Stimulated activated naive B cell treated with anti-CD40 and anti-IgM and Interleukin-4, amounts not matched to agents 10 μg/mL and 1 μg/mL and 100 μg/mL, for 72 hours (primary cell): ENCODE measurements around the gene RWDD3.

Source experiments
- ATAC-seq, 2 donors: fragments of 150-1000 bp; cut with Tn5 transposase; replicated peaks; 2 replicates each; pipeline ENCODE4 v1.10.0; 2021; ENCODE audit warnings: moderate library complexity in 1 of 2
- DNase-seq: peaks from one replicate; pipeline ENCODE4 v3.0.0; 2021
- H3K27ac Mint-ChIP-seq: one replicate; pipeline ENCODE4 v1.8.0; 2022; ENCODE audit warnings: mild to moderate bottlenecking, mixed read lengths
- H3K27me3 Mint-ChIP-seq, 2 donors: one replicate each; pipeline ENCODE4 v1.8.0; 2022; ENCODE audit warnings: mixed read lengths in 2 of 2
- H3K36me3 Mint-ChIP-seq, 2 donors: one replicate each; pipeline ENCODE4 v1.8.0; 2022; ENCODE audit warnings: mixed read lengths in 2 of 2, mild to moderate bottlenecking in 1 of 2
- H3K4me1 Mint-ChIP-seq, 2 donors: one replicate each; pipeline ENCODE4 v1.8.0; 2022; ENCODE audit warnings: mixed read lengths in 2 of 2, mild to moderate bottlenecking in 1 of 2
- H3K4me3 Mint-ChIP-seq, 2 donors: one replicate each; pipeline ENCODE4 v1.8.0; 2022; ENCODE audit warnings: mild to moderate bottlenecking in 2 of 2, mixed read lengths in 2 of 2, moderate library complexity in 1 of 2
- H3K9me3 Mint-ChIP-seq, 2 donors: one replicate each; pipeline ENCODE4 v1.8.0; 2022; ENCODE audit warnings: mixed read lengths in 2 of 2, mild to moderate bottlenecking in 1 of 2

The RWDD3 gene

GRCh38 chr1:95245029-95245428, 11.0 kb downstream of the RWDD3 start:
- no peak for ATAC-seq
- Mint-ChIP-seq H3K36me3 (peaks cover 34 to 38% of the 10 kb centered on the region in 2 donors), H3K27ac (no peak overlapping the region), H3K4me3 (no peak overlapping the region), H3K9me3 (peaks cover 6 to 12% of the 10 kb centered on the region in 2 donors), H3K27me3 (no peaks in the 10 kb centered on the region), H3K4me1 (peaks cover 8 to 10% of the 10 kb centered on the region in 2 donors)
- no peak for DNase-seq

GRCh38 chr1:95246511-95246910, 12.5 kb downstream of the RWDD3 start:
- no peak overlapping the region for H3K4me3 Mint-ChIP-seq
- H3K36me3 Mint-ChIP-seq, result peaks cover 21 to 24% of the 10 kb centered on the region in 2 donors
- no peaks in the 10 kb centered on the region for H3K27me3 Mint-ChIP-seq
- DNase-seq (no peak), ATAC-seq (no peak)
- peaks cover 2 to 5% of the 10 kb centered on the region in 2 donors for H3K9me3 Mint-ChIP-seq
- peaks cover 5 to 9% of the 10 kb centered on the region in 2 donors for H3K4me1 Mint-ChIP-seq
- no peak overlapping the region for H3K27ac Mint-ChIP-seq

GRCh38 chr1:95247607-95248006, 13.6 kb downstream of the RWDD3 start:
- no peak for ATAC-seq
- H3K27ac Mint-ChIP-seq, result no peak overlapping the region
- H3K4me3 Mint-ChIP-seq, result no peak overlapping the region
- H3K4me1 Mint-ChIP-seq, result peaks cover 10 to 20% of the 10 kb centered on the region in 2 donors
- no peaks in the 10 kb centered on the region for H3K9me3 Mint-ChIP-seq
- no peaks in the 10 kb centered on the region for H3K27me3 Mint-ChIP-seq
- peaks cover 18 to 26% of the 10 kb centered on the region in 2 donors for H3K36me3 Mint-ChIP-seq
- no peak for DNase-seq

- H3K36me3 Mint-ChIP-seq, result peaks cover 22 to 29% of the 10 kb centered on the region in 2 donors
These were observed 15.9 kb downstream of the RWDD3 start for GRCh38 chr1:95249916-95250315.

GRCh38 chr1:95252422-95252821, 18.4 kb downstream of the RWDD3 start:
- H3K36me3 Mint-ChIP-seq, result peaks cover 18 to 24% of the 10 kb centered on the region in 2 donors
- peak; percentile 59 to 67 for ATAC-seq
- H3K9me3 Mint-ChIP-seq, result peaks cover 3 to 6% of the 10 kb centered on the region in 2 donors
- no peak overlapping the region for H3K27ac Mint-ChIP-seq
- H3K4me3 Mint-ChIP-seq, result no peak overlapping the region
- H3K4me1 Mint-ChIP-seq, result peaks cover 5 to 14% of the 10 kb centered on the region in 2 donors
- no peaks in the 10 kb centered on the region for H3K27me3 Mint-ChIP-seq
- no peak for DNase-seq

More at GRCh38 chr1:95249916-95250315, 15.9 kb downstream of the RWDD3 start:
- ATAC-seq (no peak), DNase-seq (no peak)
- H3K4me3 Mint-ChIP-seq, result no peak overlapping the region
- H3K4me1 Mint-ChIP-seq, result peaks cover 6 to 14% of the 10 kb centered on the region in 2 donors
- peaks cover 3 to 6% of the 10 kb centered on the region in 2 donors for H3K9me3 Mint-ChIP-seq
- no peak overlapping the region for H3K27ac Mint-ChIP-seq
- H3K27me3 Mint-ChIP-seq, result no peaks in the 10 kb centered on the region

GRCh38 chr1:95254959-95255358, 20.9 kb downstream of the RWDD3 start:
- Mint-ChIP-seq H3K9me3 (peaks cover 3 to 6% of the 10 kb centered on the region in 2 donors), H3K36me3 (peaks cover 15 to 24% of the 10 kb centered on the region in 2 donors), H3K4me3 (no peak overlapping the region), H3K4me1 (peaks cover 5 to 14% of the 10 kb centered on the region in 2 donors), H3K27ac (no peak overlapping the region), H3K27me3 (no peaks in the 10 kb centered on the region)
- no peak for ATAC-seq
- DNase-seq, result no peak

GRCh38 chr1:95255826-95256225, 21.8 kb downstream of the RWDD3 start:
- DNase-seq (no peak), ATAC-seq (no peak)
- no peak overlapping the region for H3K4me3 Mint-ChIP-seq
- peaks cover 3 to 6% of the 10 kb centered on the region in 2 donors for H3K9me3 Mint-ChIP-seq
- H3K4me1 Mint-ChIP-seq, result peaks cover 5 to 14% of the 10 kb centered on the region in 2 donors
- peaks cover 15 to 24% of the 10 kb centered on the region in 2 donors for H3K36me3 Mint-ChIP-seq
- no peaks in the 10 kb centered on the region for H3K27me3 Mint-ChIP-seq
- no peak overlapping the region for H3K27ac Mint-ChIP-seq

- Mint-ChIP-seq H3K27me3 (peaks cover 0 to 6% of the 10 kb centered on the region in 2 donors), H3K9me3 (peaks cover 3 to 6% of the 10 kb centered on the region in 2 donors), H3K36me3 (peaks cover 12 to 14% of the 10 kb centered on the region in 2 donors), H3K27ac (no peak overlapping the region), H3K4me3 (no peak overlapping the region), H3K4me1 (peaks cover 0 to under 1% of the 10 kb centered on the region in 2 donors)
- ATAC-seq (no peak), DNase-seq (no peak)
These were observed 23.7 kb downstream of the RWDD3 start for GRCh38 chr1:95257758-95258157.

- H3K4me1 Mint-ChIP-seq, result no peaks in the 10 kb centered on the region
- no peak overlapping the region for H3K27ac Mint-ChIP-seq
- ATAC-seq (no peak), DNase-seq (no peak)
- peaks cover 3 to 4% of the 10 kb centered on the region in 2 donors for H3K36me3 Mint-ChIP-seq
- H3K9me3 Mint-ChIP-seq, result no peaks in the 10 kb centered on the region
- no peak overlapping the region for H3K4me3 Mint-ChIP-seq
- peaks cover 0 to 6% of the 10 kb centered on the region in 2 donors for H3K27me3 Mint-ChIP-seq
These were observed 25.2 kb downstream of the RWDD3 start for GRCh38 chr1:95259245-95259644.

- peaks cover 0 to 4% of the 10 kb centered on the region in 2 donors for H3K9me3 Mint-ChIP-seq
- H3K36me3 Mint-ChIP-seq, result peaks cover 2 to 3% of the 10 kb centered on the region in 2 donors
- H3K27me3 Mint-ChIP-seq, result peaks cover 0 to 6% of the 10 kb centered on the region in 2 donors
- DNase-seq (no peak), ATAC-seq (no peak)
- no peaks in the 10 kb centered on the region for H3K4me1 Mint-ChIP-seq
- H3K27ac Mint-ChIP-seq, result no peak overlapping the region
- H3K4me3 Mint-ChIP-seq, result no peak overlapping the region
These were observed 28.9 kb downstream of the RWDD3 start for GRCh38 chr1:95262913-95263312.

GRCh38 chr1:95263450-95263849, 29.4 kb downstream of the RWDD3 start:
- H3K36me3 Mint-ChIP-seq, result peaks cover 2 to 3% of the 10 kb centered on the region in 2 donors

GRCh38 chr1:95265106-95265505, 31.1 kb downstream of the RWDD3 start:
- no peak overlapping the region for H3K27ac Mint-ChIP-seq
- H3K27me3 Mint-ChIP-seq, result peaks cover 0 to 10% of the 10 kb centered on the region in 2 donors
- H3K9me3 Mint-ChIP-seq, result peaks cover 0 to 4% of the 10 kb centered on the region in 2 donors
- peaks cover 2 to 3% of the 10 kb centered on the region in 2 donors for H3K36me3 Mint-ChIP-seq
- no peak for DNase-seq
- no peak overlapping the region for H3K4me3 Mint-ChIP-seq
- no peaks in the 10 kb centered on the region for H3K4me1 Mint-ChIP-seq
- ATAC-seq, result no peak

More at GRCh38 chr1:95263450-95263849, 29.4 kb downstream of the RWDD3 start:
- H3K4me1 Mint-ChIP-seq, result no peaks in the 10 kb centered on the region
- peaks cover 0 to 4% of the 10 kb centered on the region in 2 donors for H3K9me3 Mint-ChIP-seq
- no peak overlapping the region for H3K27ac Mint-ChIP-seq
- no peak overlapping the region for H3K4me3 Mint-ChIP-seq
- no peak for DNase-seq
- ATAC-seq, result no peak
- H3K27me3 Mint-ChIP-seq, result peaks cover 0 to 6% of the 10 kb centered on the region in 2 donors

GRCh38 chr1:95276429-95276828, 42.4 kb downstream of the RWDD3 start:
- Mint-ChIP-seq H3K4me1 (peaks cover 0 to 7% of the 10 kb centered on the region in 2 donors), H3K4me3 (no peak overlapping the region), H3K36me3 (no peaks in the 10 kb centered on the region), H3K27me3 (peaks cover 16 to 31% of the 10 kb centered on the region in 2 donors), H3K9me3 (peaks cover 5 to 8% of the 10 kb centered on the region in 2 donors), H3K27ac (no peak overlapping the region)
- DNase-seq (no peak), ATAC-seq (no peak)

GRCh38 chr1:95278173-95279006, 44.4 kb downstream of the RWDD3 start:
- H3K27ac Mint-ChIP-seq, result no peak overlapping the region
- H3K9me3 Mint-ChIP-seq, result no peaks in the 10 kb centered on the region
- no peaks in the 10 kb centered on the region for H3K36me3 Mint-ChIP-seq
- H3K4me3 Mint-ChIP-seq, result no peak overlapping the region
- peaks cover 4 to 18% of the 10 kb centered on the region in 2 donors for H3K27me3 Mint-ChIP-seq
- peaks cover 0 to 7% of the 10 kb centered on the region in 2 donors for H3K4me1 Mint-ChIP-seq
- ATAC-seq (peak; percentile 79 to 80), DNase-seq (no peak)
